HG02763 (cell line): Measurements from ENCODE around the gene MRTFA.
"Not testable (repeated sequence)": the region's sequence is repeated elsewhere in the genome, so short reads cannot be mapped to it uniquely, and the experiment has no call there.

ENCODE experiments used
- ATAC-seq: cut with Tn5 transposase; IDR thresholded peaks from one replicate; pipeline ENCODE4 v1.9.1; 2021; ENCODE audit warnings: mild to moderate bottlenecking, moderate library complexity; ENCODE audit not compliant: unreplicated experiment

The MRTFA gene

DNA sequence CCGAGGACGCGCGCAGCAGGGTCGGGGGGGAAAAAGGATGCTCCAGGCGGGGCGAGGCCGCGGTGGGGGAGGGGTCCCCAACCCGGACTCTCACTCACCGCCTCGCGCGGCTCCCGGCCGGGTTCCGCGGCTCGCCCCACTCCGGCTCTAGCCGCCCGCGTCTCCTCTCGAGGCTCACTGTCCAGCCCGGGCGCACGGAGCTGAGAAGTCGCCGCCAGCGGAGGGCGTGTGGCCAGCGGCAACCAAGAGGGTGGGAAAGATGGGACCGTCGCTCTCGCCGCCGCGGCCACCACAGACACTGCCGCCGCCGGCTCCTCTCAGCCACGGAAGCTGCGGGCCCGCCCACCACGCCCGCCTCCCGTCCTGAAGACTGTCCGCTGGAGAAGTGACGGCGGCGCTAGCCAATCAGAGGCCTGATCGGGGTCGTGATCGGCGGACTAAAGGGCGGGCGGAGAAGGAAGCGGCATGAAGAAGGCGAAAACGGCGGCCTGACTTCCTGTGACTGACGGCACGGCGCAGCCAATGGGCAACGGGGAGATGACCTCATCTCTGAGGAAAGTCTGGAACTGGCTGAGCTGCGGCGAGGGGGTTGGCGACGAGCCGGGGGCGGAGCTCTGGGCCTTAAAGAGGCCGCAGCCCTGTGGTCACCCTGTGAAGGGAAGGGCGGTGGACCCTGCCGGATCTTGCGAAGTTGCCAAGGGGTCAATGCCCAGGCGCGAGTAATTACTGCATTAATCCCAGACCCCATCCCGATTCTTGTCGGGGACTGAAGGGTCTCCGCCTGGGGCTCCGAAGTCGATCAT lies at the start of gene MRTFA:
Gene MRTFA, minus strand, starts transcription at position 340 of the 803 bp plus-strand sequence.
- ATAC-seq: peak; percentile 91

GRCh38 chr22:40685406-40685805 lies 48.9 kb upstream of the MRTFA start:
- no peak for ATAC-seq

DNA sequence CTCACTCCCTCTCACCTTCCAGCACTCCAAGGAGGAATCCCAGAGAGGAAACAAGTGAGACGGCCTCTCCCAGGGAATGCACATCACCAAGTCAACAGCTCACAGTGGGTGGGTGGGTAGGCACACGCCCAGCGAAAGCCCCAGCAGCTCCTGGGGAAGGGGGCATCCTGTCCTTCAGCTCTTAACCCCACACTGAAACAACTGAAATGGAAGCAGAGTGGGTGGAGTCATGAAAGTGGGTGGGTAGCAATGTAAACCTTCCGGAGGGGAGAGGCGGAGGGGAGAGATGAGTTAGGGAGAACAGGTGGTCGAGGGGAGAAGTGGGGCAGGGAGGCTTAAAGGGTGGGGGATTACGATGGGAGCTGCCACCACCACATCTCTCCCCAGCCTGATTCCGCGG lies 48.2 kb upstream of the MRTFA start:
- ATAC-seq: no peak

DNA sequence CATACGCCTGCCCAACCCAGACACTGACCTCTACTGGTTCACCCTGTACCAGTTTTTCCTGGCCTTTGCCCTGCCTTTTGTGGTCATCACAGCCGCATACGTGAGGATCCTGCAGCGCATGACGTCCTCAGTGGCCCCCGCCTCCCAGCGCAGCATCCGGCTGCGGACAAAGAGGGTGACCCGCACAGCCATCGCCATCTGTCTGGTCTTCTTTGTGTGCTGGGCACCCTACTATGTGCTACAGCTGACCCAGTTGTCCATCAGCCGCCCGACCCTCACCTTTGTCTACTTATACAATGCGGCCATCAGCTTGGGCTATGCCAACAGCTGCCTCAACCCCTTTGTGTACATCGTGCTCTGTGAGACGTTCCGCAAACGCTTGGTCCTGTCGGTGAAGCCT lies 44.9 kb upstream of the MRTFA start:
- no peak for ATAC-seq

DNA sequence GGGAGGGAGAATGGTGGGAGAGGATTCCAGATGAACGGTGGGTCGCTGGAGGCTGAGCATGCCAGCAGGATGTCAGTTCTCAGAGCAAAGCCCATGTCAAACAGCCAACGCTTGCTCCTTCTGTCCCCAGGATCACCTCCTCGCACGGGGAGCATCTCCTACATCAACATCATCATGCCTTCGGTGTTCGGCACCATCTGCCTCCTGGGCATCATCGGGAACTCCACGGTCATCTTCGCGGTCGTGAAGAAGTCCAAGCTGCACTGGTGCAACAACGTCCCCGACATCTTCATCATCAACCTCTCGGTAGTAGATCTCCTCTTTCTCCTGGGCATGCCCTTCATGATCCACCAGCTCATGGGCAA lies 44.3 kb upstream of the MRTFA start:
- no peak for ATAC-seq

- no peak for ATAC-seq
Measured at GRCh38 chr22:40679964-40680818, 43.7 kb upstream of the MRTFA start.

GRCh38 chr22:40679249-40679963 lies 42.9 kb upstream of the MRTFA start, which contains the start of gene MCHR1:
Gene MCHR1 (plus strand): TSS chr22:40679484. CDS start chr22:40679653, 169 bp downstream.
- no peak for ATAC-seq

GRCh38 chr22:40678493-40679248 lies 42.2 kb upstream of the MRTFA start:
- ATAC-seq: no peak

DNA sequence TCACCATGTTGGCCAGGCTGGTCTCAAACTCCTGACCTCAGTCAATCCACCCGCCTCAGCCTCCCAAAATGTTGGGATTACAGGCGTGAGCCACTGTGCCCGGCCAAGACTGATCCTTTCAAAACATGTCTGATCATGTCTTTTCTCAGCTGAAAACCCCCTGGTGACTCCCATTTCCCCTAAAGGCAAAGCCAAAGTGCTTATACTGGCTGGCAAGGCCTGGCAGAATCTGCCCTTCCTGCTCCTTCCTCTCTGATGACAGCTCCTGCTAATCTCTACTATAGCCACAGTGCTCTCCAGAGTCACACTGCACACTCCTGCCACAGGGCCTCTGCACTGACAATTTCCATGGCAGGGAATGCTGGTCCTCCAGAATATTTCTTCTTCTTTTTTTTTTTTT lies 40.1 kb upstream of the MRTFA start:
- ATAC-seq: no peak

DNA sequence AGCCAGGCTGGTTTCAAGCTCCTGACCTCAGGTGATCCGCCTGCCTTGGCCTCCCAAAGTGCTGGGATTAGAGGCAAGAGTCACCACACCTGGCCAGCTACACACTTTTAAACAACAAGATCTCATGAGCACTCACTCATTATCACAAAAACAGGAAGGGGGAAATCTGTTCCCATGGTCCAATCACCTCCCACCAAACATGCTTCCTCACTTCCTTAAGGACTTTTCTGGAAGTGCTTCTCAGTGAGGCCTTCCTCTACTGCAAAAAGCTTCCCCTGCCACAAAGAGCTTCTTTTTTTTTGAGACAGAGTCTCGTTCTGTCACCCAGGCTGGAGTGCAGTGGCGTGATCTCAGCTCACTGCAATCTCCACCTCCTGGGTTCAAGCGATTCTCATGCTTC lies 39.6 kb upstream of the MRTFA start:
- not testable (repeated sequence) for ATAC-seq

DNA sequence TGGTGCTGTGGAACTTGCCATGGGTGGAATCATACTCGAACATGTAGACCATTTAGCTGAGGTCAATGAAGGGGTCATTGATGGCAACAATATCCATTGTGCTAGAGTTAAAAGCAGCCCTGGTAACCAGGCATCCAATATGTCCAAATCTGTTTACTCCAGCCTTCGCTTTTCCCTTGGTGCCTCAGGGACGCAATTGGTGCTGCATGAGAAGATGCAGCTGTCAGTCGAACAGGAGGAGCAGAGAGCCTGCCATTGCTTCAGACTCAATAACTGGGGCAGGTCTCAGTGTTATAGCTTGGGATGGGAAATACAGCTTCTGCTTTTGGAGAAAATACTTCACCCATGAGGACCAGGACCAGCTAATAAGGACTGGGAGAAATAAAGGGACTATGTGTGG lies 37.8 kb upstream of the MRTFA start:
- no peak for ATAC-seq

GRCh38 chr22:40673017-40673416 lies 36.5 kb upstream of the MRTFA start:
- no peak for ATAC-seq

GRCh38 chr22:40671796-40672360 lies 35.4 kb upstream of the MRTFA start:
- ATAC-seq: no peak

DNA sequence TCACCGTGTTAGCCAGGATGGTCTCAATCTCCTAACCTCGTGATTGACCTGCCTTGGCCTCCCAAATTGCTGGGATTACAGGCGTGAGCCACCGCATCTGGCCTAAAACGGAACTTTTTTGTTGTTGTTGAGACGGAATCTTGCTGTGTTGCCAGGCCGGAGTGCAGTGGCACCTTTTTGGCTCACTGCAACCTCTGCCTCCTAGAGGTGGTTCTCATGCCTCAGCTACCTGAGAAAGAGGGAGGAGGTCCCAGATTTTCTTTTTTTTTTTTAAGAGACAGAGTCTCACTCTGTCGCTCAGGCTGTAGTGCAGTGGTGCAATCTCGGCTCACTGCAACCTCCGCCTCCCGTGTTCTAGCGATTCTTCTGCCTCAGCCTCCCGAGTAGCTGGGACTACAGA lies 34.9 kb upstream of the MRTFA start:
- ATAC-seq: no peak

DNA sequence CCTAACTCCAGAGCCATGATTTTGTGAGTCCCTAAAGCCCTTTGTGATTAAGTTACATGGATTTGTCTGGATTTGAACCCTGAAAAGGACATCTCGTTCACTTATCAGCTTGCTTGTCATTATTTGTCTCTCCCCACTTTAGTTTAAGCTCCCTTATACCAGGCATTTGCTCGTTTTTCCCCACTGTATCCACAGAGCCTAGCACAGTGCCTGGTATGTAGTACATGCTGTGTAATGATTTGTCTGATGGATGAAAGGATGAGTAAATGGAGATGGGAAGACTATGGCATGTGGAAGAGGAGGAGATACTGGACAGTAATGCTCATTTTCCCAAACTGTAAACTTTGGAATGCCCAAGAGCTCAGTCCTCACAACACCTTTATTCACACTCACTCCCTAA lies 33.5 kb upstream of the MRTFA start:
- ATAC-seq: no peak

DNA sequence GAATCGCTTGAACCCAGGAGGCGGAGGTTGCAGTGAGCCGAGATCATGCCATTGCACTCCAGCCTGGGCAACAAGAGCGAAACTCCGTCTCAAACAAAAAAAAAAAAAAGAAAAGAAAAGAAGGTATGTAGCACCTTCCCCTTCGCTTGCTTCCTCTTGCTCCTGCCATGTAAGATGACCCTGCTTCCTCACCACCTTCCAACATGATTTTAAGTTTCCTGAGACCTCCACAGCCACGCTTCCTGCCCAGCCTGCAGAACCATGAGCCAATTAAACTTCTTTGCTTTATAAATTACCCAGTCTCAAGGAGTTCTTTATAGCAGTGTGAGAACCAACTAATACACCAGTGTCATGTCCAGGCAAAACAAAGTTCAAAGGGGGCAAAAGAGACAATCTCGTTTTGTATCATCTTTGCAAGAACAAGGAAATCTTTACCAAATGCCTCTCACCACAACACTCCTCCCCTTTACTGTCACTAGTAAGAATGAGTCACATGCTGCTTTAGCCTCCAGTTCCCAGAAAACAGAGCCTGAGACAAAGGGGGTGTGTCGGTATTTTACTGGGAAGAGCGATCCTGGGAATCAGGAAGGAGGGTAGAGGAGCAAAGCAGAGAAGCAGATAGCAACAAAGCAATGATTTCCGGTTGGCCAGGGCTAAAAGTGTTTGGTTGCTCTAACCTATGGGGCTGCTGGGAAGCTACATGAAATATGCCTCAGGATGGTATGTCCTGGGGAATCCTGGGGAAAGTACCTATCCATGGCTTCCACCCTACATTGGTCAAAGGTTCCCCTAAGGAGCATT lies 32.3 kb upstream of the MRTFA start:
- no peak for ATAC-seq

- ATAC-seq: no peak
Measured at GRCh38 chr22:40666151-40666848, 29.8 kb upstream of the MRTFA start.

DNA sequence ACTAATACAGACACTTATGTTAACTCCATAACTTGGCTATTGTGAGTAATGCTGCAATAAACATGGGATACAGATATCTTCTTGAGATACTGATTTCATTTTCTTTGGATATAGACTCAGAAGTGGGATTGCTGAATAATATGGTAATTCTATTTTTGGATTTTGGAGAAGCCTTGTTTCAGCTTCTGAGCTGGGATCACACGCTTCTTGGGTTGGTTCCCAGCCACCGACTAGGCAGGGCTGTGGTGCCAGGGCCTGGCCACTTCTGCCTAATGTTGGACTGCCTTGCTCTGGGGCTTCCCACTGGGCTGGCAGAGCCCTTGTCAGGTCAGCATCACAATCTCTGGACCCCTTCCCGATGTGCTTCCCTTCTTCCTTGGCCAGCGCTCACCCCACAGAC lies 28.8 kb upstream of the MRTFA start:
- no peak for ATAC-seq

GRCh38 chr22:40661671-40662070 lies 25.2 kb upstream of the MRTFA start:
- no peak for ATAC-seq
